Endothelial cell of umbilical vein (primary cell): ENCODE results near the gene TLE4. TPM values are rescaled to one million over a fixed set of nuclear protein-coding genes. Genes with fewer than 3 reads are reported as not detected.

Experiments
- BruUV-seq: library from RNA; stranded (reverse); fragments of 400-500 nt; replicated peaks from 2 replicates; lab custom pipeline; 2021; lab: Mats Ljungman, UMichigan
- CTCF ChIA-PET: fragments of 300-600, 350-600 bp; sonication (Branson Sonifier 250); formaldehyde crosslinking; loops from one replicate; lab custom pipeline; 2021; ENCODE audit warnings: antibody characterized with exemption, inconsistent platforms; lab: Charles Lee
- POLR2A ChIA-PET: fragments of 300-600, 350-600 bp; sonication (Branson Sonifier 250); formaldehyde crosslinking; loops from one replicate; lab custom pipeline; 2021; ENCODE audit warnings: antibody characterized with exemption, inconsistent platforms; lab: Charles Lee
- DNase-seq: peaks from one replicate; pipeline ENCODE4 v3.0.0-alpha.2; 2011; ENCODE audit warnings: low read depth, low spot score
- FAIRE-seq: peaks from 2 replicates; lab custom pipeline; 2011; peaks lifted over from hg19 to GRCh38; lab: Jason Lieb, UNC
- H2AFZ ChIP-seq: 2 replicates; pipeline ENCODE4 v1.6.0; 2012; ENCODE audit warnings: low read depth, low read length, control low read depth, inconsistent platforms
- H3K27ac ChIP-seq: 2 replicates; pipeline ENCODE4 v1.5.1; 2011; ENCODE audit warnings: low read depth, mild to moderate bottlenecking, control low read depth, low read length, moderate library complexity; ENCODE audit not compliant: insufficient read depth
- H3K27me3 ChIP-seq, 2 experiments: 2 replicates each; pipeline versions ENCODE4 v1.6.0 to v1.6.1; 2011; ENCODE audit warnings: low read length in 2 of 2, mixed read lengths in 1 of 2; ENCODE audit not compliant: control insufficient read depth in 2 of 2, insufficient read depth in 2 of 2
- H3K36me3 ChIP-seq, 2 experiments: 2 replicates in 1 of 2; 3 replicates in 1 of 2; pipeline ENCODE4 v1.5.1; 2011; ENCODE audit warnings: low read length in 2 of 2, mild to moderate bottlenecking in 1 of 2, moderate library complexity in 1 of 2; ENCODE audit not compliant: control insufficient read depth in 2 of 2, insufficient read depth in 2 of 2; ENCODE audit errors: extremely low read depth in 1 of 2
- H3K4me1 ChIP-seq: 3 replicates; pipeline ENCODE4 v1.5.1; 2011; ENCODE audit warnings: mild to moderate bottlenecking, low read length; ENCODE audit not compliant: control insufficient read depth, insufficient read depth; ENCODE audit errors: extremely low read depth
- H3K4me2 ChIP-seq: 2 replicates; pipeline ENCODE4 v1.6.1; 2011; ENCODE audit warnings: low read length, control low read depth, mixed read lengths; ENCODE audit not compliant: insufficient read depth
- H3K4me3 ChIP-seq, 3 experiments: fragments of 200-600 bp in 1 of 3; sonication (generic), shearing (Covaris generic) in 1 of 3; replicated peaks in 1 of 3; 2 replicates each; pipeline ENCODE4 v1.5.1; 2011 to 2016; ENCODE audit warnings: control low read depth in 3 of 3, low read length in 3 of 3, mild to moderate bottlenecking in 2 of 3, inconsistent platforms in 1 of 3, low read depth in 1 of 3, moderate library complexity in 1 of 3; ENCODE audit not compliant: insufficient read depth in 1 of 3
- H3K79me2 ChIP-seq: 2 replicates; pipeline ENCODE4 v1.6.0; 2012; ENCODE audit warnings: low read length, inconsistent platforms; ENCODE audit not compliant: control insufficient read depth, insufficient read depth
- H3K9ac ChIP-seq: replicated peaks from 2 replicates; pipeline ENCODE3; 2011; ENCODE audit warnings: low read length, control low read depth; ENCODE audit not compliant: insufficient read depth; ENCODE audit errors: extremely low read depth
- H3K9me1 ChIP-seq: replicated peaks from 3 replicates; pipeline ENCODE4 v1.6.0; 2011; ENCODE audit warnings: mild to moderate bottlenecking, low read length; ENCODE audit not compliant: control insufficient read depth, insufficient read depth; ENCODE audit errors: extremely low read depth
- H3K9me3 ChIP-seq: replicated peaks from 2 replicates; pipeline ENCODE4 v1.5.1; 2012; ENCODE audit warnings: low read length, inconsistent platforms; ENCODE audit not compliant: control insufficient read depth, insufficient read depth
- H4K20me1 ChIP-seq: replicated peaks from 2 replicates; pipeline ENCODE3; 2011; ENCODE audit warnings: mild to moderate bottlenecking, low read length; ENCODE audit not compliant: control insufficient read depth, insufficient read depth; ENCODE audit errors: extremely low read depth
- EZH2 ChIP-seq: IDR thresholded peaks from 2 replicates; pipeline ENCODE4 v1.6.1; 2012; ENCODE audit warnings: borderline replicate concordance, low read depth, mild to moderate bottlenecking, moderate library complexity, low read length, inconsistent platforms; ENCODE audit not compliant: severe bottlenecking
- FOS ChIP-seq: IDR thresholded peaks from 2 replicates; pipeline ENCODE4 v1.6.1; 2011; ENCODE audit warnings: mild to moderate bottlenecking, low read length, moderate library complexity, borderline replicate concordance; ENCODE audit not compliant: insufficient read depth
- GATA2 ChIP-seq: IDR thresholded peaks from 2 replicates; pipeline ENCODE4 v1.7.0; 2011; ENCODE audit warnings: low read depth, mild to moderate bottlenecking, moderate library complexity, mixed read lengths, low read length; ENCODE audit not compliant: insufficient read length, insufficient read depth
- JUN ChIP-seq: IDR thresholded peaks from 2 replicates; pipeline ENCODE4 v1.6.1; 2011; ENCODE audit warnings: borderline replicate concordance, low read depth; ENCODE audit not compliant: insufficient read length, insufficient read depth
- MYC ChIP-seq: IDR thresholded peaks from one replicate; pipeline ENCODE4 v1.6.1; 2011; ENCODE audit warnings: mild to moderate bottlenecking, low read depth, low read length
- POLR2A ChIP-seq: IDR thresholded peaks from 2 replicates; pipeline ENCODE4 v1.6.1; 2012; ENCODE audit warnings: low read depth, mild to moderate bottlenecking, control low read depth, low read length
- POLR2AphosphoS5 ChIP-seq: IDR thresholded peaks from 2 replicates; pipeline ENCODE4 v1.6.1; 2012; ENCODE audit warnings: low read depth, mild to moderate bottlenecking, control low read depth, low read length, moderate library complexity; ENCODE audit not compliant: insufficient read depth
- dilution Hi-C: fragments of 300-500 bp; cut with MboI; formaldehyde crosslinking; loops from one replicate; pipeline ENCODE4 v1.15.0; 2019; ENCODE audit warnings: low sequenced_read_pairs; ENCODE audit not compliant: extremely low pct_ligation_motif_present
- intact Hi-C: fragments of 100-400 bp; cut with micrococcal nuclease; formaldehyde crosslinking; loops from one replicate; pipeline ENCODE4 v1.10.0; 2022
- polyA plus RNA-seq, 4 experiments: library from polyadenylated mRNA; depleted of rRNA in 3 of 4; stranded (reverse) in 3 of 4; unstranded in 1 of 4; fragments of >200 nt; gene quantifications; 2 replicates each; pipeline versions ENCODE4 v1.2.1 to v1.2.3, GENCODE V29; 2011 to 2012; ENCODE audit warnings: missing spikeins in 1 of 4
- total RNA-seq: library from RNA; stranded (reverse); gene quantifications from 2 replicates; pipeline ENCODE4 v1.2.3, GENCODE V29; 2021
- TF ChIP-seq, protein P1 (sequence below): IDR thresholded peaks from 2 replicates; pipeline ENCODE4 v1.6.1; 2011; ENCODE audit not compliant: insufficient read depth, insufficient read length
- TF ChIP-seq, protein P2 (sequence below), 2 donors: IDR thresholded peaks; 1 replicate in 1 of 2; 2 replicates in 1 of 2; pipeline ENCODE4 v1.5.1; 2011; ENCODE audit warnings: low read length in 2 of 2, mild to moderate bottlenecking in 2 of 2, moderate library complexity in 2 of 2, control low read depth in 1 of 2, inconsistent platforms in 1 of 2, low read depth in 1 of 2; ENCODE audit not compliant: insufficient read depth in 1 of 2; ENCODE audit errors: extremely low read depth in 1 of 2

Gene TLE4
- total and polyA plus RNA-seq, 2 donors (not counting 3 experiments of a cell fraction or from before 2014, with no cell fraction given): 31.4 to 32.3 TPM

DNA sequence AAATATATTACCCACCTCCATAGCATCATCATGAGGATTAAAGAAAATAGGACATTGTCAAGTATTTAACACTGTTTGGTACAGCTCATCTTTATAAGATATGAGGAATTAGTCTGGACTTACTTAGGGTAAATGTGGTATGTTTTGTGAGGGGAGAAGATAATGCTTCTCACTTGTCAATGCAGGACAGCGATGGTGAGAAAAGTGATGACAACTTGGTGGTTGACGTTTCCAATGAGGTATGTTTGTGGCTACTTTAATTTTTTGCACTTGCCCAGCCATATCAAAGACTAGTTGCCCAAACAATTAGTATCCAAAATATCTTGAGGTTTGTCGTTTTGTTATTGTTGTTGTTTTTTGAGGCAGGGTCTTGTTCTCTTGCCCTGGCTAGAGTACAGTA is 133.9 kb downstream of the TLE4 start:
- ChIA-PET POLR2A (no interaction called here), CTCF (interaction anchor here (1.1 to 1.3 kb wide), 3 partner anchors 10 to 124 kb away, joined by 3 read pairs; no protein-coding TSS in a partner anchor)
- TF ChIP-seq, protein P1, sequence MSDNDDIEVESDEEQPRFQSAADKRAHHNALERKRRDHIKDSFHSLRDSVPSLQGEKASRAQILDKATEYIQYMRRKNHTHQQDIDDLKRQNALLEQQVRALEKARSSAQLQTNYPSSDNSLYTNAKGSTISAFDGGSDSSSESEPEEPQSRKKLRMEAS: no peak
- no peak for TF ChIP-seq FOS
- TF ChIP-seq JUN: no peak
- TF ChIP-seq, protein P2, sequence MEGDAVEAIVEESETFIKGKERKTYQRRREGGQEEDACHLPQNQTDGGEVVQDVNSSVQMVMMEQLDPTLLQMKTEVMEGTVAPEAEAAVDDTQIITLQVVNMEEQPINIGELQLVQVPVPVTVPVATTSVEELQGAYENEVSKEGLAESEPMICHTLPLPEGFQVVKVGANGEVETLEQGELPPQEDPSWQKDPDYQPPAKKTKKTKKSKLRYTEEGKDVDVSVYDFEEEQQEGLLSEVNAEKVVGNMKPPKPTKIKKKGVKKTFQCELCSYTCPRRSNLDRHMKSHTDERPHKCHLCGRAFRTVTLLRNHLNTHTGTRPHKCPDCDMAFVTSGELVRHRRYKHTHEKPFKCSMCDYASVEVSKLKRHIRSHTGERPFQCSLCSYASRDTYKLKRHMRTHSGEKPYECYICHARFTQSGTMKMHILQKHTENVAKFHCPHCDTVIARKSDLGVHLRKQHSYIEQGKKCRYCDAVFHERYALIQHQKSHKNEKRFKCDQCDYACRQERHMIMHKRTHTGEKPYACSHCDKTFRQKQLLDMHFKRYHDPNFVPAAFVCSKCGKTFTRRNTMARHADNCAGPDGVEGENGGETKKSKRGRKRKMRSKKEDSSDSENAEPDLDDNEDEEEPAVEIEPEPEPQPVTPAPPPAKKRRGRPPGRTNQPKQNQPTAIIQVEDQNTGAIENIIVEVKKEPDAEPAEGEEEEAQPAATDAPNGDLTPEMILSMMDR (IDR thresholded peaks at IDR 0.05; ENCODE audit: extremely low read depth in 1 of 2, insufficient read depth in 1 of 2, low read depth in 1 of 2, low read length in 2 of 2): no peak
- TF ChIP-seq GATA2: no peak
- TF ChIP-seq MYC: no peak
- no peak for TF ChIP-seq EZH2
- TF ChIP-seq POLR2A: no peak
- TF ChIP-seq POLR2AphosphoS5: no peak
- Histone ChIP-seq H3K27ac (no peak overlapping the region), H4K20me1 (no peaks in the 10 kb centered on the region), H3K79me2 (no peaks in the 10 kb centered on the region), H3K9me1 (no peaks in the 10 kb centered on the region), H3K27me3 (no peaks in the 10 kb centered on the region), H3K9ac (no peak overlapping the region), H3K4me3 (no peak overlapping the region), H3K4me1 (no peaks in the 10 kb centered on the region), H3K4me2 (no peak overlapping the region), H3K36me3 (peaks cover 0 to 11% of the 10 kb centered on the region in 2 experiments), H3K9me3 (no peaks in the 10 kb centered on the region), H2AFZ (no peak overlapping the region)
- dilution Hi-C loops (no loop called here), intact Hi-C loops (no loop called here)
- BruUV-seq: no TSS peak
- no peak for DNase-seq
- no peak for FAIRE-seq
